SU-DHL-6 (cell line): ENCODE measurements around the gene MAP2K4.

ENCODE experiments used
- CTCF ChIP-seq: fragments of 200-600 bp; sonication (generic); IDR thresholded peaks from one replicate; pipeline ENCODE4 v1.5.1; 2017; ENCODE audit warnings: antibody characterized with exemption, mild to moderate bottlenecking, low read length, moderate library complexity; ENCODE audit not compliant: insufficient read depth, poor library complexity, severe bottlenecking
- EZH2phosphoT487 ChIP-seq: fragments of 200-600 bp; sonication (generic), shearing (Covaris generic); conservative IDR thresholded peaks from 2 replicates; pipeline ENCODE4 v1.6.1; 2018; ENCODE audit warnings: mild to moderate bottlenecking, antibody characterized with exemption, low read length, moderate library complexity, mixed read lengths

- TF ChIP-seq CTCF, result no peak
- no peak for TF ChIP-seq EZH2phosphoT487
Measured at GRCh38 chr17:12021623-12022140, 1.0 kb downstream of the MAP2K4 start.
